NB4 (cell line): ENCODE results near the gene IRF2BP2.

Source experiments
- MYC ChIP-seq: IDR thresholded peaks from 2 replicates; pipeline ENCODE4 v1.6.1; 2011; ENCODE audit warnings: low read depth, low read length
- POLR2A ChIP-seq: IDR thresholded peaks from 2 replicates; pipeline ENCODE4 v1.6.1; 2011; ENCODE audit warnings: mild to moderate bottlenecking; ENCODE audit not compliant: insufficient read length; ENCODE audit errors: extremely low read depth
- TF ChIP-seq, protein P1 (sequence below): IDR thresholded peaks from one replicate; pipeline ENCODE4 v1.5.1; 2012; ENCODE audit warnings: low read depth, low read length
- TF ChIP-seq, protein P2 (sequence below): IDR thresholded peaks from 2 replicates; pipeline ENCODE4 v1.6.1; 2011; ENCODE audit warnings: low read depth, low read length

DNA sequence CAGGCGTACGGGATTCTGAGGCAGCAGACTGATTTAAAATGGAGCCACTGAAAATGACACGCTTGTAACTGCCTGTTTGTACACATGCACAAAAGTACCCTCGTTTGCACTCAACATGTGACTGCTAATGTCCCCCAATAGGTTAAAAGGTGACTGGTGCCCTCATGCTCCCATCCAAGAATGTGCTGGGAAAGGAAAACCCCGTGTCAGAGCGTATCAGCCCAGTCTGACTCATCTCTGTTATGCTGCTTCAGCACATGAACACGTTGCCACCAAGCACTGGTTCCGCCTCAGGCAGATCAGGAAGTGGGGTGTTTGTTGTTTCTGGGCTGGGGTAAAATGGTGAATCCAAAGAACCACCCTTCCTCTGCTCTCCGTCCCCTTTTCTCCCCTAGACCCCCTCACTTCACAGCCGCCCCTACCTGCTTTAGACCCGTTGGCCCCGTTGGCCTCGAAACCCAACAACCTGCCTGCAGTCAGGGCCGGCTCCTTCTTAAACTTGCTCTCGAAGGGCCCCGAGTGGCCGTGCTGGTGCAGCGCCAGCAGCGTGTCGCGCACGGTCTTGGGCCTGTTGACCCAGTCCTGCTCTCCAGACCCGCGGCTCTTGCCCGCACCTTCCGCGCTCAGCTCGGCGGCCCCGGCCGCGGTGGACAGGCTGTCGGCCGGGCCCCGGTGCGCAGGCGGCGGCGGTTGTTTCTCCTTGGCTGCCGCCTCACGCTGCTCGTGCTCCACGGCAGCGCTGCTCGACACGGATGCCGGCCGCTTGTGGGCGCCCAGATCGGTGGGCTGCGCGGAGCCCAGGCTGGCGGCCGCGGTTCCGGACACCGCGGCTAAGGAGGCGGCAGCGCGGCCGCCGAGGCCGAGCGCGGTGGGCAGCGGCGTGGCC, 1.7 kb downstream of the IRF2BP2 start:
- TF ChIP-seq, protein P1, sequence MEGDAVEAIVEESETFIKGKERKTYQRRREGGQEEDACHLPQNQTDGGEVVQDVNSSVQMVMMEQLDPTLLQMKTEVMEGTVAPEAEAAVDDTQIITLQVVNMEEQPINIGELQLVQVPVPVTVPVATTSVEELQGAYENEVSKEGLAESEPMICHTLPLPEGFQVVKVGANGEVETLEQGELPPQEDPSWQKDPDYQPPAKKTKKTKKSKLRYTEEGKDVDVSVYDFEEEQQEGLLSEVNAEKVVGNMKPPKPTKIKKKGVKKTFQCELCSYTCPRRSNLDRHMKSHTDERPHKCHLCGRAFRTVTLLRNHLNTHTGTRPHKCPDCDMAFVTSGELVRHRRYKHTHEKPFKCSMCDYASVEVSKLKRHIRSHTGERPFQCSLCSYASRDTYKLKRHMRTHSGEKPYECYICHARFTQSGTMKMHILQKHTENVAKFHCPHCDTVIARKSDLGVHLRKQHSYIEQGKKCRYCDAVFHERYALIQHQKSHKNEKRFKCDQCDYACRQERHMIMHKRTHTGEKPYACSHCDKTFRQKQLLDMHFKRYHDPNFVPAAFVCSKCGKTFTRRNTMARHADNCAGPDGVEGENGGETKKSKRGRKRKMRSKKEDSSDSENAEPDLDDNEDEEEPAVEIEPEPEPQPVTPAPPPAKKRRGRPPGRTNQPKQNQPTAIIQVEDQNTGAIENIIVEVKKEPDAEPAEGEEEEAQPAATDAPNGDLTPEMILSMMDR = no peak
- TF ChIP-seq POLR2A (peak; percentile 46), MYC (peak; percentile 97)
- TF ChIP-seq, protein P2, sequence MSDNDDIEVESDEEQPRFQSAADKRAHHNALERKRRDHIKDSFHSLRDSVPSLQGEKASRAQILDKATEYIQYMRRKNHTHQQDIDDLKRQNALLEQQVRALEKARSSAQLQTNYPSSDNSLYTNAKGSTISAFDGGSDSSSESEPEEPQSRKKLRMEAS = peak; percentile 96
